GM19023 (cell line): ENCODE measurements around the gene ZNF592.

Source experiments
- ATAC-seq: cut with Tn5 transposase; IDR thresholded peaks from one replicate; pipeline ENCODE4 v1.9.1; 2021; ENCODE audit warnings: mild to moderate bottlenecking, moderate library complexity; ENCODE audit not compliant: unreplicated experiment

Gene ZNF592

GRCh38 chr15:84824260-84825007, 76.0 kb downstream of the ZNF592 start:
- ATAC-seq = no peak

DNA sequence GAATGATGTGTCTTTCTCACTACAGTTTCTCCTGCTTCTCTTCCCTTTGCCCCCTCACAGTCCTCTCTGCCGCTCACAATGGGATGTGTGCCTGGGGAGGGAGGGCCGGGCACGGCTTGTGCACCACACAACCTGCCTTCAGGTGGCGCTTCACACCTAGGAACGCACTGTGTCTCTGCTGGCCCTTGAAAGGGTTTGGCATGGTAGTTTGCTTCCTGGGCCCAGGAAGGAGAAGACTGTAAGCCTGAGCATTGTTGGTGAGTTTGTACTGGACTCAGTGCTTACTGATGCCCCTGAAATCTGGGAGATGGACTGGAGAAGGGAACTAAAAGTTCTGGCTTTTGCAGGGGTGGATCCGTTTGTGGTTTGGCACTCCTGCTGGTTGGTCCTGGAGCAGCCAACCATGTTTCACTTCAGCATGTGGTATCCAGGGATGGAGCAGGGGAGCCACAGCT, 78.0 kb downstream of the ZNF592 start:
- no peak for ATAC-seq

DNA sequence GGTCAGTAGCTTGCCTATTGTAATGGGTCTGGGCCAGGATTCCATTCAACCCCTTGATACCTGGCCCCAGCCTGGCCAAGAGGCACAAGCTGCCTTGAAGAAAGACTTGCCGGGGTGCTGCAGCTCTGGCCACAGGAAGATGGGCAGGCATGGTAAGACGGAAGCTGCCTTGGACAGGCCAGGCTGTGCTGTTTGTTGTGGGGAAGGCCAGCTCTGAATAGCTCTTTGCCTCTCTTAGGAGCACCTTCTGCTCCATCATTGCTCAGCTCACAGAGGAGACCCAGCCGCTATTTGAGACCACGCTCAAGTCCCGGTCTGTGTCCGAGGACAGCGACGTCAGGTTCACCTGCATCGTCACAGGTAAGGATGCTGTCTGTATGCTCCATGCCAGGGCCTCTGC, 78.9 kb downstream of the ZNF592 start:
- no peak for ATAC-seq

GRCh38 chr15:84828086-84828908, 79.9 kb downstream of the ZNF592 start:
- no peak for ATAC-seq

DNA sequence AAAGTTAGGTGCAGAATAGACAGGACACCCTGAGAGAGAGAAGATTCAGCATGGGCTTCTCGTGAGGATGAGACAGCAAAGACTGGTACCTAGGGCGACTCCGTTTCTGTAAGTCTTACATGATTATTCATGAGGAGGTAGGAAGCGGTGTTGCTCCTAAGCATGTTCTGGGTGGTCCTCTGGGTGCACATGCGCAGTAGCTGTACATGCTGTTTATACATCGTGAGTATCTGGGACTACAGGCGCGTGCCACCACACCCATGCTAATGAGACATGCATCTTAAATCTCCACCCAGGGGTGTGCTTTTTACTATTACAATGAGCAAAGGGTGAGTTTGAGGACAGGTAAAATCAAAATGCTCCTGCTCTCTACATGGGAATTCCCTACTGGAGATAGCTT, 81.0 kb downstream of the ZNF592 start:
- ATAC-seq = no peak

- ATAC-seq = no peak
Measured at GRCh38 chr15:84830036-84830435, 81.6 kb downstream of the ZNF592 start.

- ATAC-seq = no peak
Measured at GRCh38 chr15:84831028-84831427, 82.6 kb downstream of the ZNF592 start.

DNA sequence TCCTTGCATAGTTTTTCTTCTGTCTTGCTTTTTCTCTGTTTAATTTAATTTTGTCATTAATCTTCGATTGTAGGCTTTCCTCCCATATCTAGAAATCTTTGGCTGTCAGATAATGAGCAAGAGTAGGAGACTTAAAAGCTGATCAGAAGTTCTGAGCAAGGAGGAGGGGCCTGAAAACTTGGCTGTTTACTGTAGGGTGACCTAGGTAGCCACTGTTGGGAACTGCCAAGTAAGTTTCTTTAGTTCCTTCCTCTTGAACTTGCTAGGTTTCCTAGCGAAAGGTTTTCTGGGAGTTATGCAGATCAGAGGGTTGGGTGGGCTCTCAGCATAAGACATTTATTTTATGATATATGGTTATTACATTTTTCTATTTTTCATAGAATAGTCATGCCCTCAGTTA, 83.2 kb downstream of the ZNF592 start:
- no peak for ATAC-seq

- no peak for ATAC-seq
Measured at GRCh38 chr15:84832448-84833040, 84.2 kb downstream of the ZNF592 start.

- ATAC-seq = no peak
Measured at GRCh38 chr15:84833447-84834228, 85.2 kb downstream of the ZNF592 start.

GRCh38 chr15:84834229-84834955, 86.0 kb downstream of the ZNF592 start:
- ATAC-seq = no peak

DNA sequence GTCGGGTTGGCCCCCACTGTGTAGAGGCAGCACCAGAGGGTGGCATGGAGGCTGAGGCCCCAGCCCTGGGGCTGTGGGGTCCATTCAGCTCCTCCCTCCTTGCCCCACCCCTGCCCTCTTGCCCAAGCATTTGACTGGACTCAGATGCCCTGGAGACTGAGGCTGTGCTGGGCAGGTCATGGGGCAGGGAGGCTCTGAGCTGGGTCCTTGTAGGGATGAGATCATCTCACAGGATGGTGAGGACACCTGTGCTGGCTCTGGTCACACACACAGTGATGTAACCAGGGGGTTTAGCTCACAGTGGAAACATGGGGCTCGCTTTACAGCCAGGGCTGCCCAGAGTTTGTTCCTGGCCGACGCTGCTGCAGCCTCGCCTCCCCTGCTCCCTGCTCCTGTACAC, 86.6 kb downstream of the ZNF592 start:
- ATAC-seq = no peak

- ATAC-seq = no peak
Measured at GRCh38 chr15:84835661-84836337, 87.4 kb downstream of the ZNF592 start.

- no peak for ATAC-seq
Measured at GRCh38 chr15:84836844-84837243, 88.5 kb downstream of the ZNF592 start.

DNA sequence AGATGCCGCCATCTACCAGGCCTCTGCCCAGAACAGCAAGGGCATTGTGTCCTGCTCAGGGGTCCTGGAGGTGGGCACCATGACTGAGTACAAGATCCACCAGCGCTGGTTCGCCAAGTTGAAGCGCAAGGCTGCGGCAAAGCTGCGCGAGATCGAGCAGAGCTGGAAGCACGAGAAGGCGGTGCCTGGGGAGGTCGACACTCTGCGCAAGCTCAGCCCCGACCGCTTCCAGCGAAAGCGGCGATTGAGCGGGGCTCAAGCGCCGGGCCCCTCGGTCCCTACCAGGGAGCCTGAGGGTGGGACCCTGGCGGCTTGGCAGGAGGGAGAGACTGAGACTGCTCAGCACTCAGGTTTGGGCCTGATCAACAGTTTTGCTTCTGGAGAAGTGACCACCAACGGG, 91.3 kb downstream of the ZNF592 start:
- no peak for ATAC-seq

DNA sequence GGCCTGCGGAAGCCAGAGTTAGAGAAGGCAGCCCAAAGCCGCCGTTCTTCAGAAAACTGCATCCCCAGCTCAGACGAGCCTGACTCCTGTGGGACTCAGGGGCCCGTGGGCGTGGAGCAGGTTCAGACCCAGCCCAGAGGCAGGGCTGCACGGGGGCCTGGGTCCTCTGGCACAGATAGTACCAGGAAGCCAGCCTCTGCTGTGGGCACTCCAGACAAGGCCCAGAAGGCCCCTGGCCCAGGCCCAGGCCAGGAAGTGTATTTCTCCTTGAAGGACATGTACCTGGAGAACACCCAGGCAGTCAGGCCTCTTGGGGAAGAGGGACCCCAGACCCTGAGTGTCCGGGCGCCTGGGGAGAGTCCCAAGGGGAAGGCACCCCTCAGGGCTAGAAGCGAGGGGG, 91.9 kb downstream of the ZNF592 start:
- ATAC-seq = no peak

GRCh38 chr15:84840741-84841429, 92.5 kb downstream of the ZNF592 start:
- ATAC-seq = no peak

- no peak for ATAC-seq
Measured at GRCh38 chr15:84842781-84843180, 94.4 kb downstream of the ZNF592 start.

DNA sequence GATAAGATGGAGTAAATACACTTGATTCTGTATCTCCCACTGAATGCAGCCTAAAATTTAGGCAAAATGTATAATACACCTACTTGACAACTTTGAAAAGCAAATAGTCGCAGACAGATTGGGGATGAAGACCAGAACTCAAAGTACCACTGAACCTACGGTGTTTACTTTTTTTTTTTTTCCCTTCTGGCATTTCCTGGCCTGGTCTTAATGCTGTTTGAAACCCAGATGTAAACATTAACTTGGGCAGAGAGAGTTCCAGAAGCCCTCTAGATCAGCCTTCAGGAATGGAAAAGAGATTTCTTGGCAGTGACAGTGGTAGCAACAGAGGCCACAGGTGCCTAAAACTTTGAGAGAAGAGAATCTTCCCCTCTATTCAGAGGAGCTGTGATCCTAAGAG, 96.6 kb downstream of the ZNF592 start:
- no peak for ATAC-seq
